Liver (tissue), 9 donors: ENCODE measurements around the gene MEIOB. TPM values are rescaled to one million over a fixed set of nuclear protein-coding genes. Genes with fewer than 3 reads are reported as not detected.

Experiments used
- DNase-seq: peaks from one replicate; pipeline ENCODE4 v3.0.0-alpha.2; 2017; ENCODE audit warnings: low spot score
- H3K27ac ChIP-seq, 2 donors: one replicate each; pipeline ENCODE4 v1.7.0; 2013; ENCODE audit warnings: inconsistent platforms in 2 of 2, low read length in 2 of 2, control low read depth in 1 of 2, low read depth in 1 of 2, mild to moderate bottlenecking in 1 of 2
- H3K27me3 ChIP-seq, 4 donors: one replicate each; pipeline versions ENCODE4 v1.6.1 to v1.7.0; 2013; ENCODE audit warnings: low read length in 3 of 4, inconsistent platforms in 1 of 4, mild to moderate bottlenecking in 1 of 4, moderate library complexity in 1 of 4; ENCODE audit not compliant: control insufficient read depth in 4 of 4, insufficient read depth in 4 of 4
- H3K36me3 ChIP-seq, 4 donors: one replicate each; pipeline versions ENCODE4 v1.6.1 to v1.7.0; 2013; ENCODE audit warnings: low read length in 3 of 4, mild to moderate bottlenecking in 3 of 4, low read depth in 1 of 4, moderate library complexity in 1 of 4; ENCODE audit not compliant: control insufficient read depth in 4 of 4, insufficient read depth in 3 of 4
- H3K4me1 ChIP-seq, 4 donors: one replicate each; pipeline versions ENCODE4 v1.6.1 to v1.7.0; 2013; ENCODE audit warnings: low read length in 3 of 4, mild to moderate bottlenecking in 3 of 4, moderate library complexity in 1 of 4; ENCODE audit not compliant: control insufficient read depth in 4 of 4, insufficient read depth in 4 of 4
- H3K4me3 ChIP-seq, 3 donors: one replicate each; pipeline versions ENCODE4 v1.6.1 to v1.7.0; 2013; ENCODE audit warnings: low read length in 3 of 3, control low read depth in 1 of 3, low read depth in 1 of 3, mild to moderate bottlenecking in 1 of 3
- H3K9ac ChIP-seq, 2 donors: one replicate each; pipeline ENCODE4 v1.7.0; 2013; ENCODE audit warnings: low read length in 2 of 2, mild to moderate bottlenecking in 2 of 2, moderate library complexity in 2 of 2, control low read depth in 1 of 2, low read depth in 1 of 2
- H3K9me3 ChIP-seq, 4 donors: one replicate each; pipeline versions ENCODE4 v1.6.1 to v1.7.0; 2013; ENCODE audit warnings: low read length in 3 of 4; ENCODE audit not compliant: control insufficient read depth in 4 of 4
- CTCF ChIP-seq: fragments of 150-350 bp; IDR thresholded peaks from 2 replicates; pipeline ENCODE4 v1.5.1; 2017; ENCODE audit warnings: improper control_type of control experiment, low read depth, low read length; ENCODE audit not compliant: missing input control
- EGR1 ChIP-seq, 2 donors: IDR thresholded peaks; 2 replicates each; pipeline ENCODE4 v1.6.1; 2016 to 2018; ENCODE audit warnings: antibody characterized with exemption in 2 of 2, low read depth in 2 of 2
- FOXA1 ChIP-seq: IDR thresholded peaks from 2 replicates; pipeline ENCODE4 v1.6.1; 2016; ENCODE audit warnings: antibody characterized with exemption
- GABPA ChIP-seq, 2 donors: IDR thresholded peaks in 1 of 2; conservative IDR thresholded peaks in 1 of 2; 2 replicates each; pipeline ENCODE4 v1.6.1; 2016; ENCODE audit warnings: antibody characterized with exemption in 2 of 2, mild to moderate bottlenecking in 1 of 2, moderate library complexity in 1 of 2
- HNF4A ChIP-seq, 2 donors: conservative IDR thresholded peaks; 2 replicates each; pipeline ENCODE4 v1.6.1; 2016; ENCODE audit warnings: antibody characterized with exemption in 2 of 2, mild to moderate bottlenecking in 2 of 2
- JUND ChIP-seq, 2 donors: IDR thresholded peaks; 2 replicates each; pipeline ENCODE4 v1.6.1; 2016; ENCODE audit warnings: antibody characterized with exemption in 2 of 2
- RAD21 ChIP-seq, 2 donors: IDR thresholded peaks; 2 replicates each; pipeline ENCODE4 v1.6.1; 2016; ENCODE audit warnings: antibody characterized with exemption in 2 of 2, mild to moderate bottlenecking in 2 of 2
- RXRA ChIP-seq, 2 donors: IDR thresholded peaks; 2 replicates each; pipeline ENCODE4 v1.6.1; 2017 to 2018; ENCODE audit warnings: antibody characterized with exemption in 2 of 2, mild to moderate bottlenecking in 1 of 2
- SP1 ChIP-seq: IDR thresholded peaks from 2 replicates; pipeline ENCODE4 v1.6.1; 2018; ENCODE audit warnings: antibody characterized with exemption, mild to moderate bottlenecking
- TAF1 ChIP-seq: conservative IDR thresholded peaks from 2 replicates; pipeline ENCODE4 v1.6.1; 2016; ENCODE audit warnings: antibody characterized with exemption, mild to moderate bottlenecking
- YY1 ChIP-seq: IDR thresholded peaks from 2 replicates; pipeline ENCODE4 v1.6.1; 2016; ENCODE audit warnings: antibody characterized with exemption, mild to moderate bottlenecking
- ZBTB33 ChIP-seq: IDR thresholded peaks from 2 replicates; pipeline ENCODE4 v1.6.1; 2016; ENCODE audit warnings: antibody characterized with exemption
- WGBS: extraction: QIAGEN DNeasy Blood & Tissue Kit; methylation state at CpG from one replicate; pipeline ENCODE4 v1.1.7; 2013; 5-methylcytosine and 5-hydroxymethylcytosine counted together
- polyA plus RNA-seq, 2 donors: library from polyadenylated mRNA; stranded (reverse) in 1 of 2; unstranded in 1 of 2; fragments of 200-250 nt in 1 of 2; fragments of >200 nt in 1 of 2; fragmentation: Nextera tagmentation in 1 of 2; extraction: Ambion mirVana in 1 of 2; gene quantifications; one replicate each; pipeline versions ENCODE4 v1.2.1 to v1.2.3, GENCODE V29; 2013 to 2015
- total RNA-seq, 2 donors: library from RNA; depleted of rRNA; stranded (reverse); fragments of >200 nt; gene quantifications; one replicate each; pipeline ENCODE4 v1.2.3, GENCODE V29; 2014
- TF ChIP-seq, protein P1 (sequence below): IDR thresholded peaks from 2 replicates; pipeline ENCODE4 v1.6.1; 2016; ENCODE audit warnings: antibody characterized with exemption
- TF ChIP-seq, protein P2 (sequence below): IDR thresholded peaks from 2 replicates; pipeline ENCODE4 v1.6.1; 2016; ENCODE audit warnings: antibody characterized with exemption
- TF ChIP-seq, protein P3 (sequence below): IDR thresholded peaks from 2 replicates; pipeline ENCODE4 v1.6.1; 2016; ENCODE audit warnings: antibody characterized with exemption, mild to moderate bottlenecking
- donor health status: healthy.
- donor health status: healthy.
- donor health status: healthy.
- donor health status: healthy.
- donor health status: healthy.

MEIOB gene
- total and polyA plus RNA-seq, 4 donors = 0.33 to 2.2 TPM; not detected in 2

- WGBS = 89% methylated on average over 14 of the region's 14 CpGs
- peaks cover 0 to 28% (median 5%) of the 10 kb centered on the region in 4 donors for H3K36me3 ChIP-seq
- no peak for DNase-seq
- TF ChIP-seq SP1 (no peak), RAD21 (IDR thresholded peaks at IDR 0.05) (no peak), JUND (IDR thresholded peaks at IDR 0.05) (no peak), CTCF (no peak), GABPA (IDR thresholded peaks at IDR 0.05 in 1 of 2, conservative IDR thresholded peaks at IDR 0.05 in 1 of 2) (no peak), RXRA (IDR thresholded peaks at IDR 0.05) (no peak), EGR1 (IDR thresholded peaks at IDR 0.05; ENCODE audit: low read depth in 2 of 2) (no peak), ZBTB33 (no peak), HNF4A (conservative IDR thresholded peaks at IDR 0.05) (no peak), TAF1 (no peak), FOXA1 (no peak), YY1 (no peak)
- TF ChIP-seq, protein P1, sequence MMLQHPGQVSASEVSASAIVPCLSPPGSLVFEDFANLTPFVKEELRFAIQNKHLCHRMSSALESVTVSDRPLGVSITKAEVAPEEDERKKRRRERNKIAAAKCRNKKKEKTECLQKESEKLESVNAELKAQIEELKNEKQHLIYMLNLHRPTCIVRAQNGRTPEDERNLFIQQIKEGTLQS = no peak
- TF ChIP-seq, protein P2, sequence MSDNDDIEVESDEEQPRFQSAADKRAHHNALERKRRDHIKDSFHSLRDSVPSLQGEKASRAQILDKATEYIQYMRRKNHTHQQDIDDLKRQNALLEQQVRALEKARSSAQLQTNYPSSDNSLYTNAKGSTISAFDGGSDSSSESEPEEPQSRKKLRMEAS = no peak
- TF ChIP-seq, protein P3, sequence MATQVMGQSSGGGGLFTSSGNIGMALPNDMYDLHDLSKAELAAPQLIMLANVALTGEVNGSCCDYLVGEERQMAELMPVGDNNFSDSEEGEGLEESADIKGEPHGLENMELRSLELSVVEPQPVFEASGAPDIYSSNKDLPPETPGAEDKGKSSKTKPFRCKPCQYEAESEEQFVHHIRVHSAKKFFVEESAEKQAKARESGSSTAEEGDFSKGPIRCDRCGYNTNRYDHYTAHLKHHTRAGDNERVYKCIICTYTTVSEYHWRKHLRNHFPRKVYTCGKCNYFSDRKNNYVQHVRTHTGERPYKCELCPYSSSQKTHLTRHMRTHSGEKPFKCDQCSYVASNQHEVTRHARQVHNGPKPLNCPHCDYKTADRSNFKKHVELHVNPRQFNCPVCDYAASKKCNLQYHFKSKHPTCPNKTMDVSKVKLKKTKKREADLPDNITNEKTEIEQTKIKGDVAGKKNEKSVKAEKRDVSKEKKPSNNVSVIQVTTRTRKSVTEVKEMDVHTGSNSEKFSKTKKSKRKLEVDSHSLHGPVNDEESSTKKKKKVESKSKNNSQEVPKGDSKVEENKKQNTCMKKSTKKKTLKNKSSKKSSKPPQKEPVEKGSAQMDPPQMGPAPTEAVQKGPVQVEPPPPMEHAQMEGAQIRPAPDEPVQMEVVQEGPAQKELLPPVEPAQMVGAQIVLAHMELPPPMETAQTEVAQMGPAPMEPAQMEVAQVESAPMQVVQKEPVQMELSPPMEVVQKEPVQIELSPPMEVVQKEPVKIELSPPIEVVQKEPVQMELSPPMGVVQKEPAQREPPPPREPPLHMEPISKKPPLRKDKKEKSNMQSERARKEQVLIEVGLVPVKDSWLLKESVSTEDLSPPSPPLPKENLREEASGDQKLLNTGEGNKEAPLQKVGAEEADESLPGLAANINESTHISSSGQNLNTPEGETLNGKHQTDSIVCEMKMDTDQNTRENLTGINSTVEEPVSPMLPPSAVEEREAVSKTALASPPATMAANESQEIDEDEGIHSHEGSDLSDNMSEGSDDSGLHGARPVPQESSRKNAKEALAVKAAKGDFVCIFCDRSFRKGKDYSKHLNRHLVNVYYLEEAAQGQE = no peak
- no peaks in the 10 kb centered on the region for H3K27me3 ChIP-seq
- H3K9me3 ChIP-seq = no peaks in the 10 kb centered on the region
- no peak overlapping the region for H3K9ac ChIP-seq
- H3K27ac ChIP-seq = no peak overlapping the region
- peaks cover 7 to 61% (median 39%) of the 10 kb centered on the region in 4 donors for H3K4me1 ChIP-seq
- H3K4me3 ChIP-seq = no peak overlapping the region
Measured at GRCh38 chr16:1785846-1786170, 86.2 kb downstream of the MEIOB start.
